Smooth muscle cell (in vitro differentiated cells): ENCODE measurements around the gene TCOF1. TPM values are rescaled to one million over a fixed set of nuclear protein-coding genes. Genes with fewer than 3 reads are reported as not detected.

Experiments
- DNase-seq: peaks from one replicate; lab custom pipeline; 2025; ENCODE audit not compliant: unreplicated experiment; lab: John Stamatoyannopoulos, UW
- H2AFZ ChIP-seq: fragments of 200-600 bp; sonication (generic); 2 replicates; pipeline ENCODE4 v1.6.0; 2016; ENCODE audit warnings: antibody characterized with exemption, low read depth, mild to moderate bottlenecking
- H3F3A ChIP-seq: fragments of 200-600 bp; sonication (generic); 2 replicates; pipeline ENCODE4 v1.6.0; 2017; ENCODE audit warnings: antibody characterized with exemption, low read depth
- H3K27ac ChIP-seq: fragments of 200-600 bp; sonication (generic); 2 replicates; pipeline ENCODE4 v1.5.1; 2016; ENCODE audit warnings: low read depth, mild to moderate bottlenecking
- H3K27me3 ChIP-seq: fragments of 200-600 bp; sonication (generic); 2 replicates; pipeline ENCODE4 v1.6.1; 2016; ENCODE audit warnings: low read depth, mild to moderate bottlenecking
- H3K36me3 ChIP-seq: fragments of 200-600 bp; sonication (generic); 2 replicates; pipeline ENCODE4 v1.5.1; 2016; ENCODE audit warnings: low read depth
- H3K4me1 ChIP-seq: fragments of 200-600 bp; sonication (generic); 2 replicates; pipeline ENCODE4 v1.5.1; 2016; ENCODE audit warnings: low read depth
- H3K4me2 ChIP-seq: fragments of 200-600 bp; sonication (generic); 2 replicates; pipeline ENCODE4 v1.6.0; 2016; ENCODE audit warnings: mild to moderate bottlenecking
- H3K4me3 ChIP-seq: fragments of 200-600 bp; sonication (generic); 2 replicates; pipeline ENCODE4 v1.5.1; 2016; ENCODE audit warnings: mild to moderate bottlenecking
- H3K79me2 ChIP-seq: fragments of 200-600 bp; sonication (generic); 2 replicates; pipeline ENCODE4 v1.6.0; 2016; ENCODE audit warnings: low read depth, mild to moderate bottlenecking
- H3K9ac ChIP-seq: fragments of 200-600 bp; sonication (generic); 2 replicates; pipeline ENCODE4 v1.6.0; 2016; ENCODE audit warnings: low read depth
- H3K9me3 ChIP-seq: fragments of 200-600 bp; sonication (generic); replicated peaks from 2 replicates; pipeline ENCODE4 v1.5.1; 2016; ENCODE audit warnings: low read depth
- H4K20me1 ChIP-seq: fragments of 200-600 bp; sonication (generic); 2 replicates; pipeline ENCODE4 v1.6.0; 2016; ENCODE audit warnings: low read depth
- CTCF ChIP-seq: fragments of 200-600 bp; sonication (generic); IDR thresholded peaks from 2 replicates; pipeline ENCODE4 v1.5.1; 2017; ENCODE audit warnings: borderline replicate concordance, mild to moderate bottlenecking, antibody characterized with exemption; ENCODE audit not compliant: insufficient read depth, poor library complexity, severe bottlenecking
- WGBS: methylation state at CpG from one replicate; pipeline ENCODE4 v1.1.7; 2016; ENCODE audit warnings: low lambda C conversion rate; 5-methylcytosine and 5-hydroxymethylcytosine counted together
- polyA plus RNA-seq: library from polyadenylated mRNA; unstranded; fragments of >200 nt; fragmentation: Nextera tagmentation; extraction: Ambion mirVana; gene quantifications from 2 replicates; pipeline ENCODE4 v1.2.1, GENCODE V29; 2016
- total RNA-seq: library from RNA; depleted of rRNA; stranded (reverse); fragments of >200 nt; gene quantifications from 2 replicates; pipeline ENCODE4 v1.2.3, GENCODE V29; 2014

Gene TCOF1
- total and polyA plus RNA-seq, 2 experiments from 2014 or later: 16.0 to 25.9 TPM

GRCh38 chr5:150372639-150373038, 15.1 kb downstream of the TCOF1 start:
- no peak overlapping the region for H3K27ac ChIP-seq
- peaks cover 7% of the 10 kb centered on the region for H3K4me1 ChIP-seq
- no peaks in the 10 kb centered on the region for H3K27me3 ChIP-seq
- 93% methylated on average over 6 of the region's 6 CpGs for WGBS
- H3K9ac ChIP-seq: no peak overlapping the region
- H3K36me3 ChIP-seq: no peaks in the 10 kb centered on the region
- H2AFZ ChIP-seq: no peak overlapping the region
- no peak for DNase-seq
- TF ChIP-seq CTCF: no peak
- no peaks in the 10 kb centered on the region for H4K20me1 ChIP-seq
- no peak overlapping the region for H3K4me2 ChIP-seq
- no peak overlapping the region for H3K4me3 ChIP-seq
- no peaks in the 10 kb centered on the region for H3K79me2 ChIP-seq
- H3K9me3 ChIP-seq: no peaks in the 10 kb centered on the region
- H3F3A ChIP-seq: peaks cover 18% of the 10 kb centered on the region

- no peaks in the 10 kb centered on the region for H4K20me1 ChIP-seq
- no peak overlapping the region for H3K4me2 ChIP-seq
- H3K36me3 ChIP-seq: no peaks in the 10 kb centered on the region
- H3K9me3 ChIP-seq: no peaks in the 10 kb centered on the region
- no peak overlapping the region for H3K27ac ChIP-seq
- no peak overlapping the region for H2AFZ ChIP-seq
- H3K4me3 ChIP-seq: no peak overlapping the region
- no peak for TF ChIP-seq CTCF
- no peak overlapping the region for H3K9ac ChIP-seq
- H3K27me3 ChIP-seq: no peaks in the 10 kb centered on the region
- peaks cover 33% of the 10 kb centered on the region for H3F3A ChIP-seq
- peaks cover 8% of the 10 kb centered on the region for H3K4me1 ChIP-seq
- H3K79me2 ChIP-seq: no peaks in the 10 kb centered on the region
- WGBS: 97% methylated on average over 11 of the region's 11 CpGs
- DNase-seq: no peak
These were observed 17.2 kb downstream of the TCOF1 start for GRCh38 chr5:150374651-150375050.

GRCh38 chr5:150376799-150377771, 19.6 kb downstream of the TCOF1 start:
- H3K4me2 ChIP-seq: peak overlapping the region; percentile 72
- H3K9me3 ChIP-seq: no peaks in the 10 kb centered on the region
- peaks cover 8% of the 10 kb centered on the region for H3K4me1 ChIP-seq
- no peaks in the 10 kb centered on the region for H4K20me1 ChIP-seq
- peaks cover 9% of the 10 kb centered on the region for H3K36me3 ChIP-seq
- H3F3A ChIP-seq: peaks cover 33% of the 10 kb centered on the region
- H3K79me2 ChIP-seq: no peaks in the 10 kb centered on the region
- H3K9ac ChIP-seq: peak overlapping the region; percentile 84
- peak overlapping the region; percentile 98 for H3K27ac ChIP-seq
- WGBS: 49% methylated on average over 10 of the region's 10 CpGs
- no peak for DNase-seq
- H2AFZ ChIP-seq: no peak overlapping the region
- no peaks in the 10 kb centered on the region for H3K27me3 ChIP-seq
- TF ChIP-seq CTCF: no peak
- H3K4me3 ChIP-seq: no peak overlapping the region
